ENCODE results near the gene ZNF385D.

Gene ZNF385D

DNA sequence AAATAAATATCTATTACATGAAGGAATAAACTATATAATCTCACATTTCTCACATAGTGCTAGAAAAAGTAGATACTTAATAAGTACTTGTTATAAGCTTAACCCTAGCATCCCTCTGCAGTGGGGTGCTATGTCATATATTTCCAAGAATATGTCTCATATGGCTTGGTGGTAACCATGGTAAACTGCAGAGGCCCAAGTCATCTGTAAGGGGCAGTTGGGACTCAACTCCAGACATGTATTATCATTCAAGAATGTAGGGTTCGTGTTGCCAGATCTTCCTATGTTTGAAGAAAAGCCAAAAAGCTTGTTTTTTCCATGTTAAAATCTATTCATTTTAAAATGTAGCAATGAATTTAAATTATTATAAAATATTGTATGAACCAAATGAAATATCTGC is 46.2 kb downstream of the ZNF385D start:
- in situ Hi-C loops (cut with HindIII; ENCODE audit: low sequenced_read_pairs), result no loop called here
- H3K4me3 ChIP-seq (ENCODE audit: low read depth, low read length), result no peak overlapping the region
- DNase-seq (ENCODE audit: low read depth, low spot score), result no peak
- TF ChIP-seq, protein P1, sequence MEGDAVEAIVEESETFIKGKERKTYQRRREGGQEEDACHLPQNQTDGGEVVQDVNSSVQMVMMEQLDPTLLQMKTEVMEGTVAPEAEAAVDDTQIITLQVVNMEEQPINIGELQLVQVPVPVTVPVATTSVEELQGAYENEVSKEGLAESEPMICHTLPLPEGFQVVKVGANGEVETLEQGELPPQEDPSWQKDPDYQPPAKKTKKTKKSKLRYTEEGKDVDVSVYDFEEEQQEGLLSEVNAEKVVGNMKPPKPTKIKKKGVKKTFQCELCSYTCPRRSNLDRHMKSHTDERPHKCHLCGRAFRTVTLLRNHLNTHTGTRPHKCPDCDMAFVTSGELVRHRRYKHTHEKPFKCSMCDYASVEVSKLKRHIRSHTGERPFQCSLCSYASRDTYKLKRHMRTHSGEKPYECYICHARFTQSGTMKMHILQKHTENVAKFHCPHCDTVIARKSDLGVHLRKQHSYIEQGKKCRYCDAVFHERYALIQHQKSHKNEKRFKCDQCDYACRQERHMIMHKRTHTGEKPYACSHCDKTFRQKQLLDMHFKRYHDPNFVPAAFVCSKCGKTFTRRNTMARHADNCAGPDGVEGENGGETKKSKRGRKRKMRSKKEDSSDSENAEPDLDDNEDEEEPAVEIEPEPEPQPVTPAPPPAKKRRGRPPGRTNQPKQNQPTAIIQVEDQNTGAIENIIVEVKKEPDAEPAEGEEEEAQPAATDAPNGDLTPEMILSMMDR (IDR thresholded peaks at IDR 0.05; ENCODE audit: low read depth, low read length), result no peak

DNA sequence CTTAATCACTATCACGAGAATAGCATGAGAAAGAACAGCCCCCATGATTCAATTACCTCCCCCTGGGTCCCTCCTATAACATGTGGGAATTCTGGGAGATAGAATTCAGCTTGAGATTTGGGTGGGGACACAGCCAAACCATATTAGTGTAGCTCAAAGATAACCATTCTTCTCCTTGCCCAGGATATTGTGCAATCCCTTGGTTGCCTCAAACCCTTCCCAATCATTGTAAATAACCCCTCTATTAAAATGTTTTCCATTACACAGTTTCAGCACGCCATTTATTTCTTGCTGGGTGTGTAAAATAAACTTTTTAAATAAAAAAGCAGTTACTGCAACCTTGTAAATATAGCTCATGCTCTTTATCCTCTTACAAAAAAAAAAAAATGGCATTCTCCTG is 47.7 kb downstream of the ZNF385D start:
- no peak overlapping the region for H3K4me3 ChIP-seq (ENCODE audit: low read depth, low read length)
- DNase-seq (ENCODE audit: low read depth, low spot score), result no peak
- in situ Hi-C loops (cut with HindIII; ENCODE audit: low sequenced_read_pairs), result no loop called here
- TF ChIP-seq, protein P1 (IDR thresholded peaks at IDR 0.05; ENCODE audit: low read depth, low read length), result no peak

DNA sequence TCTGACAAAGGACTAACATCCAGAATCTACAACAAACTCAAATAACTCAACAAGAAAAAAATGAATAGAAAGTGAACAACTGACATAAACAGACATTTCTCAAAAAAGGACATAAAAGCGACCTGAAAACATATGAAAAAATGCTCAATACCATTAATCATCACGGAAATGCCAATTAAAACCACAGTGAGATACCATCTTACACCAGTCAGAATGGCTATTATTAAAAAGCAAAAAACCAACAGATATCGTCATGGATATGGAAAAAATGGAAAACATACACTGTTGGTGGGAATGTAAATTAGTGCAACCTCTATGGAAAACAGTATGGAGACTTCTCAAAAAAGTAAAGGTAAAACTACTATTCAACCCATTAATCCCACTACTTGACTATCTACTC is 53.3 kb downstream of the ZNF385D start:
- in situ Hi-C loops (cut with HindIII; ENCODE audit: low sequenced_read_pairs), result no loop called here
- TF ChIP-seq, protein P1 (IDR thresholded peaks at IDR 0.05; ENCODE audit: low read depth, low read length), result no peak
- H3K4me3 ChIP-seq (ENCODE audit: low read depth, low read length), result no peak overlapping the region
- DNase-seq (ENCODE audit: low read depth, low spot score), result no peak

DNA sequence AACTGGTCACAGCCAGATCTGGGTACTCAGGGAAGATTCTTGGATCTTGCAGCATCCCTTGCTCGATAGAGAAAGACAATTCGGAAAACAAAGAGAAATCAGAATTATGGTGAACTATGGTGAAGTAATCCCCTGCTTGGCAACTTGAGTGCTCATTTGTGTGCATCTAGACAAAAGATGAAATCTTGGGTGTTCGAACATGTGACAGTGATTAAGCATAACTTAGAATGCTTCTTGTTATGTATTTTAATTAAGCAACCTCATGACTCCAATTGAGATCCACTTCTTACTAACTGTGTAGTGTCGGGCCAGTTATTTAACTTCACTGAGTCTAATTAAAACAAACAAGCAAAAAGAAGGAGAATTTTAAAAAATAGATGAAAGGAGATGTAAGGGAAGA is 56.5 kb downstream of the ZNF385D start:
- in situ Hi-C loops (cut with HindIII; ENCODE audit: low sequenced_read_pairs), result no loop called here
- DNase-seq (ENCODE audit: low read depth, low spot score), result no peak
- TF ChIP-seq, protein P1 (IDR thresholded peaks at IDR 0.05; ENCODE audit: low read depth, low read length), result no peak
- H3K4me3 ChIP-seq (ENCODE audit: low read depth, low read length), result no peak overlapping the region

- in situ Hi-C loops (cut with HindIII; ENCODE audit: low sequenced_read_pairs), result no loop called here
- DNase-seq (ENCODE audit: low read depth, low spot score), result no peak
- TF ChIP-seq, protein P1 (IDR thresholded peaks at IDR 0.05; ENCODE audit: low read depth, low read length), result no peak
- H3K4me3 ChIP-seq (ENCODE audit: low read depth, low read length), result no peak overlapping the region
Observed at GRCh38 chr3:21691036-21691435, 60.0 kb downstream of the ZNF385D start.

DNA sequence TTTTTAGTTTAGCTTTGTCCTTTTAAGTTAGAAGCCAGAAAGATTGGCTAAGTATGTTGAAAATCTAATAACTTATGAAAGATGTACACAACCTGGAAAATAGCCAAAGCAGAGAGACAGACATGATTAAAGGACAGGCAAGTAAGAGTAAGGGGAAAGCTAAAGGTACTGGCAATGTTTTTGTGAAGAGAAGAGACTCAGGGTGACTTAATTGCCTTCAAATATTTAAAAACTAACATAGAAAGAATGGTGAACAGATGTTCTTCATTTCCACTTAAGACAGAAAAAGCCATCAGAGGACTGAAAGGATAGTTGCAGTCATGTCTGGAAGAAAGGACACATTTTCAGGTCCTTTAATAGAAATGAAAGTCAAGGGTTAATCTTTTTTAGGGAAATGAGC is 68.8 kb downstream of the ZNF385D start:
- no peak overlapping the region for H3K4me3 ChIP-seq (ENCODE audit: low read depth, low read length)
- DNase-seq (ENCODE audit: low read depth, low spot score), result no peak
- TF ChIP-seq, protein P1 (IDR thresholded peaks at IDR 0.05; ENCODE audit: low read depth, low read length), result no peak
- in situ Hi-C loops (cut with HindIII; ENCODE audit: low sequenced_read_pairs), result no loop called here

- no peak overlapping the region for H3K4me3 ChIP-seq (ENCODE audit: low read depth, low read length)
- no peak for DNase-seq (ENCODE audit: low read depth, low spot score)
- TF ChIP-seq, protein P1 (IDR thresholded peaks at IDR 0.05; ENCODE audit: low read depth, low read length), result no peak
- in situ Hi-C loops (cut with HindIII; ENCODE audit: low sequenced_read_pairs), result no loop called here
Observed at GRCh38 chr3:21673393-21673792, 77.6 kb downstream of the ZNF385D start.
